HEK293 (cell line): Measurements from ENCODE around the gene SLC16A11.

ENCODE experiments used
- ZBTB21 ChIP-seq: fragments of 450-650 bp; formaldehyde crosslinking; IDR thresholded peaks from 2 replicates; pipeline ENCODE4 v1.5.1; 2017; ENCODE audit warnings: missing biosample characterization, missing genetic modification characterization
- ZNF114 ChIP-seq: fragments of 450-650 bp; formaldehyde crosslinking; IDR thresholded peaks from 2 replicates; pipeline ENCODE4 v1.5.0; 2017; ENCODE audit warnings: missing biosample characterization, missing genetic modification characterization
- ZNF274 ChIP-seq, 2 experiments: fragments of 200-500 bp in 1 of 2; fragments of 450-650 bp in 1 of 2; sonication (Bioruptor generic) in 1 of 2; formaldehyde crosslinking in 1 of 2; IDR thresholded peaks; 2 replicates each; pipeline versions ENCODE4 v1.5.1 to v1.6.1; 2014 to 2016; ENCODE audit warnings: borderline replicate concordance in 1 of 2, inconsistent platforms in 1 of 2, low read length in 1 of 2, missing biosample characterization in 1 of 2, missing genetic modification characterization in 1 of 2
- TF ChIP-seq, protein P1 (sequence below): fragments of 450-650 bp; formaldehyde crosslinking; IDR thresholded peaks from 2 replicates; pipeline ENCODE4 v1.5.1; 2017; ENCODE audit warnings: missing biosample characterization, mild to moderate bottlenecking, missing genetic modification characterization, moderate library complexity
- TF ChIP-seq, protein P2 (sequence below): fragments of 450-650 bp; formaldehyde crosslinking; IDR thresholded peaks from 2 replicates; pipeline ENCODE4 v1.5.1; 2016; ENCODE audit warnings: missing biosample characterization, missing genetic modification characterization
- TF ChIP-seq, protein P3 (sequence below): fragments of 450-650 bp; formaldehyde crosslinking; IDR thresholded peaks from 2 replicates; pipeline ENCODE4 v1.5.1; 2016; ENCODE audit warnings: missing biosample characterization, missing genetic modification characterization, borderline replicate concordance
- TF ChIP-seq, protein P4 (sequence below): fragments of 450-650 bp; formaldehyde crosslinking; IDR thresholded peaks from 2 replicates; pipeline ENCODE4 v1.5.1; 2016; ENCODE audit warnings: missing biosample characterization, missing genetic modification characterization

DNA sequence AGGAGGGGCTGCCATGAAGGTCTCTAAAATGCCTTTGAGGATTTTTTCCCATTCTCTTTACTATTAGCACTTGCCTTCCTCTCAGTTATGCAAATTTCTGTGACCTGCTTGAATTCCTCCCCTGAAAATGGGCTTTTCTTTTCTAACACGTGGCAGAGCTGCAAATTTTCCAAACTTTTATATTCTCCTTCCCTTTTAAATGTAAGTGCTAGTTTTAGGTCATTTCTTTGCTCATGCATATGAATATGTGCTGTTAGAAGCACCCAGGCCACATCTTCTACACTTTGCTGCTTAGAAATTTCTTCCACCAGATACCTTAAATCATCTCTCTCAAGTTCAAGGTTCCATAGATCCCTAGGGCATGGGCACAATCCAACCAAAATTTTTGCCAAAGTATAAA lies 24.4 kb upstream of the SLC16A11 start:
- TF ChIP-seq ZNF274 (IDR thresholded peaks at IDR 0.05; ENCODE audit: low read length) (no peak), ZNF274 (tag by site-specific recombination; IDR thresholded peaks at IDR 0.05; ENCODE audit: borderline replicate concordance) (no peak), ZBTB21 (tag by site-specific recombination) (no peak), ZNF114 (no peak)
- TF ChIP-seq, protein P1, sequence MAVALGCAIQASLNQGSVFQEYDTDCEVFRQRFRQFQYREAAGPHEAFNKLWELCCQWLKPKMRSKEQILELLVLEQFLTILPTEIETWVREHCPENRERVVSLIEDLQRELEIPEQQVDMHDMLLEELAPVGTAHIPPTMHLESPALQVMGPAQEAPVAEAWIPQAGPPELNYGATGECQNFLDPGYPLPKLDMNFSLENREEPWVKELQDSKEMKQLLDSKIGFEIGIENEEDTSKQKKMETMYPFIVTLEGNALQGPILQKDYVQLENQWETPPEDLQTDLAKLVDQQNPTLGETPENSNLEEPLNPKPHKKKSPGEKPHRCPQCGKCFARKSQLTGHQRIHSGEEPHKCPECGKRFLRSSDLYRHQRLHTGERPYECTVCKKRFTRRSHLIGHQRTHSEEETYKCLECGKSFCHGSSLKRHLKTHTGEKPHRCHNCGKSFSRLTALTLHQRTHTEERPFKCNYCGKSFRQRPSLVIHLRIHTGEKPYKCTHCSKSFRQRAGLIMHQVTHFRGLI (tag by site-specific recombination), result no peak
- TF ChIP-seq, protein P2, sequence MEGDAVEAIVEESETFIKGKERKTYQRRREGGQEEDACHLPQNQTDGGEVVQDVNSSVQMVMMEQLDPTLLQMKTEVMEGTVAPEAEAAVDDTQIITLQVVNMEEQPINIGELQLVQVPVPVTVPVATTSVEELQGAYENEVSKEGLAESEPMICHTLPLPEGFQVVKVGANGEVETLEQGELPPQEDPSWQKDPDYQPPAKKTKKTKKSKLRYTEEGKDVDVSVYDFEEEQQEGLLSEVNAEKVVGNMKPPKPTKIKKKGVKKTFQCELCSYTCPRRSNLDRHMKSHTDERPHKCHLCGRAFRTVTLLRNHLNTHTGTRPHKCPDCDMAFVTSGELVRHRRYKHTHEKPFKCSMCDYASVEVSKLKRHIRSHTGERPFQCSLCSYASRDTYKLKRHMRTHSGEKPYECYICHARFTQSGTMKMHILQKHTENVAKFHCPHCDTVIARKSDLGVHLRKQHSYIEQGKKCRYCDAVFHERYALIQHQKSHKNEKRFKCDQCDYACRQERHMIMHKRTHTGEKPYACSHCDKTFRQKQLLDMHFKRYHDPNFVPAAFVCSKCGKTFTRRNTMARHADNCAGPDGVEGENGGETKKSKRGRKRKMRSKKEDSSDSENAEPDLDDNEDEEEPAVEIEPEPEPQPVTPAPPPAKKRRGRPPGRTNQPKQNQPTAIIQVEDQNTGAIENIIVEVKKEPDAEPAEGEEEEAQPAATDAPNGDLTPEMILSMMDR, result no peak
- TF ChIP-seq, protein P3, sequence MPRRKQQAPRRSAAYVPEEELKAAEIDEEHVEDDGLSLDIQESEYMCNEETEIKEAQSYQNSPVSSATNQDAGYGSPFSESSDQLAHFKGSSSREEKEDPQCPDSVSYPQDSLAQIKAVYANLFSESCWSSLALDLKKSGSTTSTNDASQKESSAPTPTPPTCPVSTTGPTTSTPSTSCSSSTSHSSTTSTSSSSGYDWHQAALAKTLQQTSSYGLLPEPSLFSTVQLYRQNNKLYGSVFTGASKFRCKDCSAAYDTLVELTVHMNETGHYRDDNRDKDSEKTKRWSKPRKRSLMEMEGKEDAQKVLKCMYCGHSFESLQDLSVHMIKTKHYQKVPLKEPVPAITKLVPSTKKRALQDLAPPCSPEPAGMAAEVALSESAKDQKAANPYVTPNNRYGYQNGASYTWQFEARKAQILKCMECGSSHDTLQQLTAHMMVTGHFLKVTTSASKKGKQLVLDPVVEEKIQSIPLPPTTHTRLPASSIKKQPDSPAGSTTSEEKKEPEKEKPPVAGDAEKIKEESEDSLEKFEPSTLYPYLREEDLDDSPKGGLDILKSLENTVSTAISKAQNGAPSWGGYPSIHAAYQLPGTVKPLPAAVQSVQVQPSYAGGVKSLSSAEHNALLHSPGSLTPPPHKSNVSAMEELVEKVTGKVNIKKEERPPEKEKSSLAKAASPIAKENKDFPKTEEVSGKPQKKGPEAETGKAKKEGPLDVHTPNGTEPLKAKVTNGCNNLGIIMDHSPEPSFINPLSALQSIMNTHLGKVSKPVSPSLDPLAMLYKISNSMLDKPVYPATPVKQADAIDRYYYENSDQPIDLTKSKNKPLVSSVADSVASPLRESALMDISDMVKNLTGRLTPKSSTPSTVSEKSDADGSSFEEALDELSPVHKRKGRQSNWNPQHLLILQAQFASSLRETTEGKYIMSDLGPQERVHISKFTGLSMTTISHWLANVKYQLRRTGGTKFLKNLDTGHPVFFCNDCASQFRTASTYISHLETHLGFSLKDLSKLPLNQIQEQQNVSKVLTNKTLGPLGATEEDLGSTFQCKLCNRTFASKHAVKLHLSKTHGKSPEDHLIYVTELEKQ (tag by site-specific recombination), result no peak
- TF ChIP-seq, protein P4, sequence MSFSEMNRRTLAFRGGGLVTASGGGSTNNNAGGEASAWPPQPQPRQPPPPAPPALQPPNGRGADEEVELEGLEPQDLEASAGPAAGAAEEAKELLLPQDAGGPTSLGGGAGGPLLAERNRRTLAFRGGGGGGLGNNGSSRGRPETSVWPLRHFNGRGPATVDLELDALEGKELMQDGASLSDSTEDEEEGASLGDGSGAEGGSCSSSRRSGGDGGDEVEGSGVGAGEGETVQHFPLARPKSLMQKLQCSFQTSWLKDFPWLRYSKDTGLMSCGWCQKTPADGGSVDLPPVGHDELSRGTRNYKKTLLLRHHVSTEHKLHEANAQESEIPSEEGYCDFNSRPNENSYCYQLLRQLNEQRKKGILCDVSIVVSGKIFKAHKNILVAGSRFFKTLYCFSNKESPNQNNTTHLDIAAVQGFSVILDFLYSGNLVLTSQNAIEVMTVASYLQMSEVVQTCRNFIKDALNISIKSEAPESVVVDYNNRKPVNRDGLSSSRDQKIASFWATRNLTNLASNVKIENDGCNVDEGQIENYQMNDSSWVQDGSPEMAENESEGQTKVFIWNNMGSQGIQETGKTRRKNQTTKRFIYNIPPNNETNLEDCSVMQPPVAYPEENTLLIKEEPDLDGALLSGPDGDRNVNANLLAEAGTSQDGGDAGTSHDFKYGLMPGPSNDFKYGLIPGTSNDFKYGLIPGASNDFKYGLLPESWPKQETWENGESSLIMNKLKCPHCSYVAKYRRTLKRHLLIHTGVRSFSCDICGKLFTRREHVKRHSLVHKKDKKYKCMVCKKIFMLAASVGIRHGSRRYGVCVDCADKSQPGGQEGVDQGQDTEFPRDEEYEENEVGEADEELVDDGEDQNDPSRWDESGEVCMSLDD (tag by site-specific recombination), result no peak
